HCT116 (cell line): ENCODE measurements around the gene STIM2.

Experiments
- CBX3 ChIP-seq: IDR thresholded peaks from 2 replicates; pipeline ENCODE4 v1.6.1; 2012; ENCODE audit warnings: low read depth
- CEBPB ChIP-seq: IDR thresholded peaks from 2 replicates; pipeline ENCODE4 v1.6.1; 2012; ENCODE audit warnings: low read depth
- CTCF ChIP-seq, 3 experiments: fragments of 200-600 bp in 1 of 3; sonication (generic) in 1 of 3; IDR thresholded peaks in 2 of 3; conservative IDR thresholded peaks in 1 of 3; 2 replicates each; pipeline ENCODE4 v1.5.1; 2012 to 2017; ENCODE audit warnings: low read depth in 2 of 3, low read length in 2 of 3, antibody characterized with exemption in 1 of 3, borderline replicate concordance in 1 of 3, control low read depth in 1 of 3, mild to moderate bottlenecking in 1 of 3, mixed read lengths in 1 of 3, mixed run types in 1 of 3, moderate library complexity in 1 of 3; ENCODE audit not compliant: insufficient read depth in 1 of 3
- EGR1 ChIP-seq: IDR thresholded peaks from 2 replicates; pipeline ENCODE4 v1.6.1; 2012; ENCODE audit warnings: low read depth
- EZH2 ChIP-seq: fragments of 200-600 bp; sonication (generic); IDR thresholded peaks from 2 replicates; pipeline ENCODE4 v1.6.1; 2017; ENCODE audit warnings: antibody characterized with exemption, mixed run types
- EZH2phosphoT487 ChIP-seq: fragments of 200-600 bp; IDR thresholded peaks from 2 replicates; pipeline ENCODE4 v1.6.1; 2018; ENCODE audit warnings: antibody characterized with exemption, borderline replicate concordance
- JUND ChIP-seq: IDR thresholded peaks from 2 replicates; pipeline ENCODE4 v1.6.1; 2012
- POLR2A ChIP-seq: IDR thresholded peaks from 2 replicates; pipeline ENCODE4 v1.7.0; 2011; ENCODE audit warnings: borderline replicate concordance; ENCODE audit not compliant: insufficient read depth, insufficient read length; ENCODE audit errors: extremely low read depth
- POLR2AphosphoS5 ChIP-seq: IDR thresholded peaks from 2 replicates; pipeline ENCODE4 v1.6.1; 2011; ENCODE audit warnings: mild to moderate bottlenecking, low read depth, low read length, moderate library complexity
- SIN3A ChIP-seq: IDR thresholded peaks from 2 replicates; pipeline ENCODE4 v1.6.1; 2012; ENCODE audit warnings: low read depth
- TCF7L2 ChIP-seq: IDR thresholded peaks from 2 replicates; pipeline ENCODE4 v1.7.0; 2011; ENCODE audit warnings: borderline replicate concordance, inconsistent platforms; ENCODE audit not compliant: insufficient read depth, insufficient read length; ENCODE audit errors: extremely low read depth

DNA sequence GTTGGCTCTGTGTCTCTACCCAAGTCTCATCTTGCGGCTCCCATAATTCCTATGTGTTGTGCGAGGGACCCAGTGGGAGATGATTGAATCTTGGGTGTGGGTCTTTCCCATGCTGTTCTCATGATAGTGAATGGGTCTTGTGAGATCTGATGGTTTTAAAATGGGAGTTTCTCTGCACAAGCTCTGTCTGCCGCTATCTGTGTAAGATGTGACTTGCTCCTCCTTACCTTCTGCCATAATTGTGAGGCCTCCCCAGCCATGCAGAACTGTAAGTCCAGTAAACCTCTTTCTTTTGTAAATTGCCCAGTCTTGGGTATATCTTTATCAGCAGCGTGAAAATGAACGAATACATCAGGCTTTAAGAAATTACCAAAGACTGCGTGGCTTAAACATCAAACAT lies 31.2 kb downstream of the STIM2 start:
- TF ChIP-seq EZH2 = no peak
- TF ChIP-seq CTCF (IDR thresholded peaks at IDR 0.05 in 2 of 3, conservative IDR thresholded peaks at IDR 0.05 in 1 of 3; ENCODE audit: borderline replicate concordance in 1 of 3, insufficient read depth in 1 of 3, low read depth in 2 of 3, low read length in 2 of 3) = no peak
- no peak for TF ChIP-seq POLR2A
- no peak for TF ChIP-seq POLR2AphosphoS5
- no peak for TF ChIP-seq CBX3
- TF ChIP-seq JUND = no peak
- TF ChIP-seq EGR1 = no peak
- TF ChIP-seq CEBPB = no peak
- TF ChIP-seq SIN3A = no peak
- TF ChIP-seq EZH2phosphoT487 = no peak
- TF ChIP-seq TCF7L2 = no peak
